Adrenal gland (tissue), 12 donors: ENCODE data around the gene HORMAD2. TPM values are rescaled to one million over a fixed set of nuclear protein-coding genes. Genes with fewer than 3 reads are reported as not detected.
"Not testable (repeated sequence)": the region's sequence is repeated elsewhere in the genome, so short reads cannot be mapped to it uniquely, and the experiment has no call there.

Source experiments
- DNase-seq, 7 donors: peaks; one replicate each; pipeline ENCODE4 v3.0.0-alpha.2; 2019 to 2020
- H3K27ac ChIP-seq, 5 donors: fragments of 200-600 bp; sonication (generic) in 4 of 5; 1 replicate in 3 of 5; 2 replicates in 2 of 5; pipeline versions ENCODE4 v1.5.1 to v1.8.0; 2016 to 2020; ENCODE audit warnings: mild to moderate bottlenecking in 1 of 5
- H3K27me3 ChIP-seq: fragments of 200-600 bp; 2 replicates; pipeline ENCODE4 v1.8.0; 2021
- H3K36me3 ChIP-seq, 2 donors: fragments of 200-600 bp; replicated peaks in 1 of 2; 1 replicate in 1 of 2; 2 replicates in 1 of 2; pipeline versions ENCODE4 v1.5.1 to v1.8.0; 2018 to 2022
- H3K4me1 ChIP-seq, 2 donors: fragments of 200-600 bp; replicated peaks in 1 of 2; 1 replicate in 1 of 2; 2 replicates in 1 of 2; pipeline versions ENCODE4 v1.5.1 to v1.8.0; 2018 to 2021
- H3K4me3 ChIP-seq, 4 donors: fragments of 200-600 bp; sonication (generic) in 3 of 4; one replicate each; pipeline ENCODE4 v1.5.1; 2016 to 2018
- H3K9me3 ChIP-seq, 3 donors: fragments of 200-600 bp; sonication (generic) in 1 of 3; replicated peaks in 1 of 3; 1 replicate in 2 of 3; 2 replicates in 1 of 3; pipeline versions ENCODE4 v1.5.1 to v1.8.0; 2016 to 2021
- CTCF ChIP-seq, 6 experiments: fragments of 450-650 bp in 4 of 6; fragments of 200-600 bp in 2 of 6; sonication (generic) in 1 of 6; IDR thresholded peaks; 1 replicate in 5 of 6; 2 replicates in 1 of 6; pipeline versions ENCODE4 v1.5.1 to v1.8.0; 2016 to 2021; ENCODE audit warnings: antibody characterized with exemption in 6 of 6, mild to moderate bottlenecking in 2 of 6, moderate library complexity in 1 of 6
- POLR2A ChIP-seq, 2 donors: fragments of 450-650 bp; IDR thresholded peaks; one replicate each; pipeline ENCODE4 v1.6.1; 2017; ENCODE audit warnings: antibody characterized with exemption in 2 of 2, mild to moderate bottlenecking in 2 of 2, moderate library complexity in 1 of 2
- WGBS, 4 donors: extraction: QIAGEN DNeasy Blood & Tissue Kit in 2 of 4; methylation state at CpG; one replicate each; pipeline versions ENCODE4 v1.1.5 to v1.1.7; 2013 to 2017; 5-methylcytosine and 5-hydroxymethylcytosine counted together
- intact Hi-C, 2 donors: fragments of 100-400 bp; cut with DNase I; formaldehyde crosslinking; loops; one replicate each; pipeline versions ENCODE4 v1.14.1 to v1.15.0; 2022 to 2023
- polyA plus RNA-seq, 3 donors: library from polyadenylated mRNA; stranded (reverse); fragments of 200-250 nt in 2 of 3; fragments of 350-450 nt in 1 of 3; fragmentation: Illumina TruSeq in 1 of 3; extraction: RNeasy Lipid Tissue Mini Kit (QIAGEN cat#74804) in 1 of 3; gene quantifications; one replicate each; pipeline ENCODE4 v1.2.3, GENCODE V29; 2013 to 2014
- total RNA-seq, 9 donors: library from RNA; depleted of rRNA in 4 of 9; stranded (reverse); fragments of >200 nt in 4 of 9; fragments of 120-200 nt in 1 of 9; fragmentation: NEBNext Ultra II Directional in 1 of 9; extraction: Animal tissue kit (Norgen Biotek cat#: 25700) in 1 of 9; gene quantifications; one replicate each; pipeline versions ENCODE4 v1.1.0 to v1.2.4, GENCODE V29; 2013 to 2023
- donor health status: healthy with polysubstance abuse.
- donor health status: Bipolar disorder and iron deficiency.
- donor health status: DM: yes; HTN: yes; CAD: no.
- donor health status: DM: no; HTN: no; CAD: no.
- donor health status: DM: no; HTN: no; CAD: no.
- donor health status: DM: yes; HTN: yes; CAD: no.

HORMAD2 gene
- total and polyA plus RNA-seq, 12 donors = not detected

GRCh38 chr22:30214703-30215407 lies 134.6 kb downstream of the HORMAD2 start:
- intact Hi-C loops = no loop called here
- H3K4me3 ChIP-seq = no peak overlapping the region
- no peaks in the 10 kb centered on the region for H3K27me3 ChIP-seq
- H3K9me3 ChIP-seq = no peaks in the 10 kb centered on the region
- no peaks in the 10 kb centered on the region for H3K36me3 ChIP-seq
- WGBS, 4 donors = 66 to 77% (median 74%) methylated on average over 11 to 12 of the region's 12 CpGs
- H3K27ac ChIP-seq = no peak overlapping the region
- TF ChIP-seq POLR2A (IDR thresholded peaks at IDR 0.05) (no peak), CTCF (IDR thresholded peaks at IDR 0.05) (no peak)
- peaks cover 15% of the 10 kb centered on the region in 2 donors for H3K4me1 ChIP-seq
- no peak for DNase-seq

GRCh38 chr22:30216272-30216671 lies 136.0 kb downstream of the HORMAD2 start:
- H3K9me3 ChIP-seq, H3K27me3 ChIP-seq, H3K27ac ChIP-seq, intact Hi-C loops, H3K36me3 ChIP-seq, DNase-seq, H3K4me3 ChIP-seq: not testable (repeated sequence)
- WGBS, 4 donors = 92 to 99% (median 97%) methylated on average over 3 of the region's 3 CpGs
- peaks cover 15% of the 10 kb centered on the region in 2 donors for H3K4me1 ChIP-seq

- 82 to 95% (median 83%) methylated on average over 7 to 10 of the region's 10 CpGs for WGBS, 4 donors
- DNase-seq = no peak
- Histone ChIP-seq H3K36me3 (no peaks in the 10 kb centered on the region), H3K27me3 (no peaks in the 10 kb centered on the region), H3K4me1 (peaks cover 15% of the 10 kb centered on the region in 2 donors), H3K9me3 (no peaks in the 10 kb centered on the region), H3K27ac (no peak overlapping the region), H3K4me3 (no peak overlapping the region)
- no peak for TF ChIP-seq POLR2A (IDR thresholded peaks at IDR 0.05)
- TF ChIP-seq CTCF (IDR thresholded peaks at IDR 0.05) = no peak
- intact Hi-C loops = no loop called here
Observed at GRCh38 chr22:30216710-30217109, 136.4 kb downstream of the HORMAD2 start.

GRCh38 chr22:30217698-30218560 lies 137.7 kb downstream of the HORMAD2 start:
- H3K36me3 ChIP-seq = no peaks in the 10 kb centered on the region
- WGBS, 4 donors = 78 to 93% (median 84%) methylated on average over 14 to 23 of the region's 23 CpGs
- H3K9me3 ChIP-seq = no peaks in the 10 kb centered on the region
- TF ChIP-seq POLR2A (IDR thresholded peaks at IDR 0.05) = no peak
- no peak for TF ChIP-seq CTCF (IDR thresholded peaks at IDR 0.05)
- no peaks in the 10 kb centered on the region for H3K27me3 ChIP-seq
- peak overlapping the region in 1 of 5 donors; percentile 57 for H3K27ac ChIP-seq
- intact Hi-C loops = no loop called here
- H3K4me1 ChIP-seq = peaks cover 5 to 6% of the 10 kb centered on the region in 2 donors
- peak in 4 of 7 donors; percentile 46 to 66 (median 58) for DNase-seq
- H3K4me3 ChIP-seq = no peak overlapping the region
